Measurements from ENCODE around the gene ANKMY1. TPM values are rescaled to one million over a fixed set of nuclear protein-coding genes. Genes with fewer than 3 reads are reported as not detected.

ANKMY1 gene
- total RNA-seq, 4 donors from 2014 or later = 18.0 to 22.7 (median 21.1) TPM

DNA sequence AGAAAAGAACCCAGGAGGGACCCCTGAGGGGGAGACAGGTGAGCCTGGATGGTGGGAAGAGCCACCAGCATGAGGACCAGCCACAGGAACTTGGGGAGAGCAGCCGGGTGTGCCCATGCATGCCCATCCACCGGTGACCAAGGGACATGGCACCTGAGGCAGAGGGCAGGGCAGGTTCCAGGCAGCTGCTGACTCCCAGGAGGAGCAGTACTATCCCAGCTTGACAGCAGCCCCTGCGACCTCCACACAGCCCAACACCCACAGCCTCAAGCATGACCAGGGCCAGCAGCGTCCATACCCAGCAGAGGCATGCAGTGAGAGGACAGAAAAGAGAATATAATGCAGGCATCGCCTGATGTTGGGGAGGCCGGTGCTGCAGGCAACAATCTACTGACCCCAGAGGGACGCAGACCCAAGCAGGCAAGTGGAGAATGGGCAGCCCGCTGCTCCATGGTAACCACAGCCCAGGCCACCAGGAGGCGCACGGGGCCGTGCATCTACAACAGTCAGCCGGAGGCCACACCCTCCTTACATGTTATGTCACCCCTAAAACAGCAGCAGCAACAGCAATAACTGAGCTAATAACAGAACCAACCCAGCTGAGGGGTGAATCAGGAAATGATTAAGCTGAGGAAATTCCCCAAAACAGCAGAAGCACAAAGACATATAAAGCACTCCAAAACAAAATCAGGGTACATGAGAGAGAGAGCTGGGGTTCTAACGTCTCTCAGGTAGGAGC is 44.1 kb downstream of the ANKMY1 start:
- DNase-seq (ENCODE audit: low spot score in 2 of 2) = peak; percentile 68 to 93
- WGBS, 2 donors = 45 to 48% methylated on average over 11 to 13 of the region's 13 CpGs
- TF ChIP-seq POLR2A (IDR thresholded peaks at IDR 0.05) (no peak), CTCF (IDR thresholded peaks at IDR 0.05) (peak in 1 of 3 donors; percentile 67)
- intact Hi-C loops (cut with DNase I; ENCODE audit: low total_unique reads) = loop anchor here (10.0 kb wide), 1 partner anchor 321 kb away; no protein-coding TSS in a partner anchor
- no peak overlapping the region for H3K4me3 ChIP-seq (ENCODE audit: low read depth, poor library complexity, severe bottlenecking)

DNA sequence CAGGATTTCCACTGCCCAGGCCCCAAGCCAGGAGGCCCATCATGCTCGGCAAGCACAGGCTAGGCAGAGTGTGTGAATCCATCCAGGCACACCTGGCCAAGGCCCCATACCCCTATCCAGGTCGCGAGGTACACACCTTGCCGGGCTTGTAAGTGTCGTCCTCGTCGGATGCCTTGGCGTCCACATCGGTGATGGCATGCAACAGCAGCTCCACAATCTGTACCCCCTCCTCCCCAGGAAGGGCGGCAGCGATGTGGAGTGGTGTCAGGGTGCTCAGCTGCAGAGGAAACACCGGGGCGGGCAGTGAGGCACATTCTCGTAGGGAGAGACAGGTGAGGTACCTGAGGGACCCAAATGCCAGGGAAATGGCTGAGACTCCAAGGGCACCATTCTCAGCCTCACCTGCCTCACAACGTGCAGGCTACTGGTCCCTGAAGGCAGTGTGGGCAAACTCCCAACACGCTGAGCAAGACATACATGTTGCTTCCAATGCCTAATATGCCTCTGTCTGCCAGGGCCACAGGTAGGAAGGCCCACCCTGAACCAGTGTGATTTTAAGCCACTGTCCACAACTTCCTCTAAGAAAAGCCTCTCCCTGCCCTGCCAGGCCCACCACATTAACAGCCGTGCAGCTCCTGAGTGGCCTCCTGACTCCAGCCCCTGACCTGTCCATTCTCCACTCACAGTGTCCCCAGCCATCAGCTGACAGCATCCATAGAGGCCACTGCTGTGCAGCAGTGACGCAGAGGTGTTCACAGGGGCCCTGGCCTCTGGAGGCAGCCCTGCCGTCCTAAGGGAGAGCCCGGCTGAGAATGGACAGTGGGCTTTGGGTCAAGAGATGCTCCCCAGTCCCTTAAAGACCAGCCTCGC is 44.9 kb downstream of the ANKMY1 start:
- TF ChIP-seq POLR2A (IDR thresholded peaks at IDR 0.05) (no peak), CTCF (IDR thresholded peaks at IDR 0.05) (no peak)
- peak; percentile 9 to 74 for DNase-seq (ENCODE audit: low spot score in 2 of 2)
- H3K4me3 ChIP-seq (ENCODE audit: low read depth, poor library complexity, severe bottlenecking) = no peak overlapping the region
- 92 to 94% methylated on average over 21 of the region's 21 CpGs for WGBS, 2 donors
- intact Hi-C loops (cut with DNase I; ENCODE audit: low total_unique reads) = loop anchor here (10.0 kb wide), 1 partner anchor 322 kb away; no protein-coding TSS in a partner anchor

- peak in 1 of 2 donors; percentile 49 for DNase-seq (ENCODE audit: low spot score in 2 of 2)
- no peak overlapping the region for H3K4me3 ChIP-seq (ENCODE audit: low read depth, poor library complexity, severe bottlenecking)
- no peak for TF ChIP-seq CTCF (IDR thresholded peaks at IDR 0.05)
- no peak for TF ChIP-seq POLR2A (IDR thresholded peaks at IDR 0.05)
- 90 to 99% methylated on average over 10 to 11 of the region's 11 CpGs for WGBS, 2 donors
- intact Hi-C loops (cut with DNase I; ENCODE audit: low total_unique reads) = loop anchor here (10.0 kb wide), 1 partner anchor 323 kb away; no protein-coding TSS in a partner anchor
Observed at GRCh38 chr2:240512109-240512485, 45.7 kb downstream of the ANKMY1 start.

DNA sequence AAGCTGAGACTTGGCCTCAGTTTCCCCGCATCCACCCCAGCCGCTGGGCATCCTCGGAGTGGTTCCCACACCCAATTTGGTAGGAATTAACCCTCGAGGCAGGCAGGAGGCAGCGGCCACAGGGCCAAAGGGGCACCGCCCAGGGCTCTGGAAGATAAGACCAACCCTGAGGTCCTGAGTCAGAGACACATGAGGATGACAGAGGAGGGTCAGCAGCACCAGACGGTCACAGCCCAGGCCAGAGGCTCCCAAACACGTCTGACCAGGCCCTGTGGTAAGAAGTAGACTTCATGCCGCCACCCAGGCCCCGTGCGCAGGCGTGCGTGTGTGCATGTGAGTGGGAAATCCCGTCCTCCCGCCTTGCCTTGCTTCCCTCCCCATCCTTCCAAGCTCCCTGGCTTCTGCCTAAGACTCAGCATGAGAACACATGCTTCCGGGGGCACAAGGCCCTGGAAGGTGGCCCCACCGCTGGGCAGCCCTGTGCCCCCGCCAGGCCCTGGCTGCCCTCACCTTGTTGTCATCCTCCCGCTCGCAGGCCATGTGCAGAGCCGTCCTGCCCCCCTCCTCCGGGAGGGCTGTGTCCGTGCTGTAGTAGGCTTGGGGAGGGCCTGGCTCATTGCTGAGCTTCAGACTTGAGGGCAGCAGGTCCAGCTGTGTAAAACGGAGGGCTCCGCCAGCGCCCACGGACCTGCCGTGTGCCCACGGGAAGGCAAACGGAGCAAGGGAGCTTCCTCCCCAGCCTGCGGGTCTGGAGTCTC is 46.3 kb downstream of the ANKMY1 start:
- no peak overlapping the region for H3K4me3 ChIP-seq (ENCODE audit: low read depth, poor library complexity, severe bottlenecking)
- 96 to 97% methylated on average over 19 to 31 of the region's 31 CpGs for WGBS, 2 donors
- TF ChIP-seq POLR2A (IDR thresholded peaks at IDR 0.05) (no peak), CTCF (IDR thresholded peaks at IDR 0.05) (no peak)
- intact Hi-C loops (cut with DNase I; ENCODE audit: low total_unique reads) = loop anchor here (10.0 kb wide), 1 partner anchor 323 kb away; no protein-coding TSS in a partner anchor
- peak; percentile 6 to 72 for DNase-seq (ENCODE audit: low spot score in 2 of 2)

DNA sequence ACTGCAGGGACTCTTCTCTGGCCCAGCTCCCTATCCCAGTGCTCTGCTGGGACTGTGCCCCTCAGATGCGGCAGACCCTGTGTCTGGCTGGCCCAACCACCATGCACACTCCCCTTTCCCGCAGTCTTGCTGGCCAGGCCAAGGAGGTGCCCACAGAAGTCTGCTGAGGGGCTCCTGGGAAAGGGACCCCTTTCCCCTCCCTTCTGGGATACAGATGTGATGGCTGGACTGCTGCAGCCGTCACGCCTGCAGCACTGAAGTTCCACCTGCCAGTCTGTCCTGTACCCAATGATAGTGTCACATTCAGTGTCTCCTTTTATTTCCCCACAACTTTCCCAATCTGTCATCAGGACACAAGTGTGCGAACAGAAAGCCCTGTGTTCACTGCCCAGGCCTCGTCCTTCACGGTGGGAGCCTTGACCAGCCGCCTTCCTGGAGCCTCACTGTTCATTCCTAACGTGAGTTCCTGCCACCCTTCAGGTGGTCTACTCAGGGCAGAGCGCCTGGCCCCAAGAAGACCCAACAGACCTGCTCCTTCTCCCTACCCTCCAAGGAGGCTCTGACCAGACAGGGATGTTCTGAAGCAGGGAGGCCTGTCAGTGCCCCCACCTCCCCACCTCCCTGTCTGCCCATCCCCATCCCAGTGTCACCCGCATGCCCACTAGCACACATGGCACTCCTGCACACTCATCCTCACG is 47.1 kb downstream of the ANKMY1 start:
- TF ChIP-seq POLR2A (IDR thresholded peaks at IDR 0.05) = no peak
- no peak for TF ChIP-seq CTCF (IDR thresholded peaks at IDR 0.05)
- H3K4me3 ChIP-seq (ENCODE audit: low read depth, poor library complexity, severe bottlenecking) = no peak overlapping the region
- intact Hi-C loops (cut with DNase I; ENCODE audit: low total_unique reads) = loop anchor here (10.0 kb wide), 1 partner anchor 324 kb away; no protein-coding TSS in a partner anchor
- WGBS, 2 donors = 88 to 93% methylated on average over 11 to 12 of the region's 12 CpGs
- DNase-seq (ENCODE audit: low spot score in 2 of 2) = peak in 1 of 2 donors; percentile 45

Data from lower leg skin (tissue), 4 donors.